Lower leg skin (tissue), 3 donors: ENCODE results near the gene SUMF1.

Experiments
- POLR2A ChIP-seq, 2 donors: fragments of 450-650 bp; IDR thresholded peaks; one replicate each; pipeline ENCODE4 v1.6.1; 2016 to 2017; ENCODE audit warnings: antibody characterized with exemption in 2 of 2, mild to moderate bottlenecking in 1 of 2, moderate library complexity in 1 of 2
- TF ChIP-seq, protein P1 (sequence below), 3 donors: fragments of 450-650 bp; IDR thresholded peaks; one replicate each; pipeline ENCODE4 v1.5.1; 2016; ENCODE audit warnings: antibody characterized with exemption in 3 of 3, mild to moderate bottlenecking in 3 of 3, moderate library complexity in 2 of 3

DNA sequence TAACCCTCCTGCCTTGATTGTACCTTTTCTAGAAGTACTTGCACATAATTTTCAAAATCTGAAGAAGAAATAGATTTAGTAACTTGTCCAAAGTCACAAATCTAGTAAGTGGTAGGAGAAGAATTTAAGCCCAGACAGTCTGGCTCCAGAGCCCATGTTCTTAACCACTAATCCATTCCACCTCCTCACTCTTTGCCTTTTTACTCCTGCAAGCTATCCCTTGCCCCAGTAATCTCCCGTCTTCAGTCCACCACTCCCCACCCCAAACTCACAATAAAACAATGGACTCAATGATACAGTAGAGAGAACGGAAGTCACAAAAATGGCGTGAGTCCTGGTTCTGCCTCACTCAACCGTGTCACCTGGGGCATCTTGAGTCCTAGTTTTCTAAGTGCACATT lies 115.2 kb downstream of the SUMF1 start:
- TF ChIP-seq POLR2A (IDR thresholded peaks at IDR 0.05): no peak
- TF ChIP-seq, protein P1, sequence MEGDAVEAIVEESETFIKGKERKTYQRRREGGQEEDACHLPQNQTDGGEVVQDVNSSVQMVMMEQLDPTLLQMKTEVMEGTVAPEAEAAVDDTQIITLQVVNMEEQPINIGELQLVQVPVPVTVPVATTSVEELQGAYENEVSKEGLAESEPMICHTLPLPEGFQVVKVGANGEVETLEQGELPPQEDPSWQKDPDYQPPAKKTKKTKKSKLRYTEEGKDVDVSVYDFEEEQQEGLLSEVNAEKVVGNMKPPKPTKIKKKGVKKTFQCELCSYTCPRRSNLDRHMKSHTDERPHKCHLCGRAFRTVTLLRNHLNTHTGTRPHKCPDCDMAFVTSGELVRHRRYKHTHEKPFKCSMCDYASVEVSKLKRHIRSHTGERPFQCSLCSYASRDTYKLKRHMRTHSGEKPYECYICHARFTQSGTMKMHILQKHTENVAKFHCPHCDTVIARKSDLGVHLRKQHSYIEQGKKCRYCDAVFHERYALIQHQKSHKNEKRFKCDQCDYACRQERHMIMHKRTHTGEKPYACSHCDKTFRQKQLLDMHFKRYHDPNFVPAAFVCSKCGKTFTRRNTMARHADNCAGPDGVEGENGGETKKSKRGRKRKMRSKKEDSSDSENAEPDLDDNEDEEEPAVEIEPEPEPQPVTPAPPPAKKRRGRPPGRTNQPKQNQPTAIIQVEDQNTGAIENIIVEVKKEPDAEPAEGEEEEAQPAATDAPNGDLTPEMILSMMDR (IDR thresholded peaks at IDR 0.05): no peak
